GM19351 (cell line): ENCODE data around the gene DENND5A.
"Not testable (repeated sequence)": the region's sequence is repeated elsewhere in the genome, so short reads cannot be mapped to it uniquely, and the experiment has no call there.

ENCODE experiments used
- ATAC-seq: cut with Tn5 transposase; IDR thresholded peaks from one replicate; pipeline ENCODE4 v1.9.1; 2021; ENCODE audit warnings: mild to moderate bottlenecking, moderate library complexity; ENCODE audit not compliant: unreplicated experiment

The DENND5A gene

GRCh38 chr11:9103542-9104276 is 161.4 kb downstream of the DENND5A start:
- no peak for ATAC-seq

DNA sequence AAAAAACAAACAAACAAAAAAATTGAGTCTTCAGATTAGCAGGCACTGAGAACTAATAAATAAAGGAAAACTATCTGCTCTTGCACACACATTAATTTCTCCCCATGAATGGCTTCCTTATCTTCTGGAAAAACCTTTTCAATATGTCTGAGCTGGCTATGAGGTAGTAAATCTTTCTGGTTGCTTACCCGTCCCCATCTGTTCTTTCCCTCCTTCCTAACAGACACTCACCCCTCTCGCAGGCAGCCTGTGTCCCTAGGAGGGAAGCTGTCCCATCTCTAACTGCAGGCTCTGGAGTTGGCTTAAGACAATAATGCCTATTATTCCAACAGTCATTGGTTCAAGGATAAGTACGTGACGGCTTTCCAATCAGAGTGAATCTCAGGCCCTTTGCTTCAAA is 165.5 kb downstream of the DENND5A start:
- no peak for ATAC-seq

GRCh38 chr11:9098455-9098854 is 166.7 kb downstream of the DENND5A start:
- ATAC-seq = not testable (repeated sequence)

DNA sequence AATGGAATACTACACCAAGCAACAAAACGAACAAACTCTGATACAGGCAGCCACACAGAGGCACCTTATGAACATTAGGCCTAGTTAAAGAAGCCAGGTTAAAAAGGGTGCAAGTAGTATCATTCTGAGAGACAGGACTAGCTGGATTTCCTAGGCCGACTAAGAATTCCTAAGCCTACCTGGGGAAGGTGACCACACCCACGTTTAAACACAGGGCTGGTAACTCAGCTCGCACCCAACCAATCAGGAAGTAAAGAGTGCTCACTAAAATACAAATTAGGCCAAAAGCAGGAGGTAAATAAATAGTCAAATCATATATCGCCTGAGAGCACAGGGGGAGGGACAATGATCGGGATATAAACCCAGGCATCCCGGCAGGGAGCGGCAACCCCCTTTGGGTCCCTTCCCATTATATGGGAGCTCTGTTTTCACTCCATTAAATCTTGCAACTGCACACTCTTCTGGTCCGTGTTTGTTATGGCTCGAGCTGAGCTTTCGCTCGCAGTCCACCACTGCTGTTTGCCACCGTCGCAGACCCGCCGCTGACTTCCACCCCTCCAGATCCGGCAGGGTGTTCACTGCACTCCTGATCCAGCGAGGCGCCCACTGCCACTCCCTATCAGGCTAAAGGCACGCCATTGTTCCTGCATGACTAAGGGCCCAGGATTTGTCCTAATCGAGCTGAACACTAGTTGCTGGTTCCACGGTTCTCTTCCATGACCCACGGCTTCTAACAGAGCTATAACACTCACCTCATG is 167.8 kb downstream of the DENND5A start:
- ATAC-seq = not testable (repeated sequence)

- ATAC-seq = no peak
Measured at GRCh38 chr11:9096427-9096826, 168.7 kb downstream of the DENND5A start.

GRCh38 chr11:9095421-9095820 is 169.7 kb downstream of the DENND5A start:
- no peak for ATAC-seq

GRCh38 chr11:9094420-9094819 is 170.7 kb downstream of the DENND5A start:
- no peak for ATAC-seq

DNA sequence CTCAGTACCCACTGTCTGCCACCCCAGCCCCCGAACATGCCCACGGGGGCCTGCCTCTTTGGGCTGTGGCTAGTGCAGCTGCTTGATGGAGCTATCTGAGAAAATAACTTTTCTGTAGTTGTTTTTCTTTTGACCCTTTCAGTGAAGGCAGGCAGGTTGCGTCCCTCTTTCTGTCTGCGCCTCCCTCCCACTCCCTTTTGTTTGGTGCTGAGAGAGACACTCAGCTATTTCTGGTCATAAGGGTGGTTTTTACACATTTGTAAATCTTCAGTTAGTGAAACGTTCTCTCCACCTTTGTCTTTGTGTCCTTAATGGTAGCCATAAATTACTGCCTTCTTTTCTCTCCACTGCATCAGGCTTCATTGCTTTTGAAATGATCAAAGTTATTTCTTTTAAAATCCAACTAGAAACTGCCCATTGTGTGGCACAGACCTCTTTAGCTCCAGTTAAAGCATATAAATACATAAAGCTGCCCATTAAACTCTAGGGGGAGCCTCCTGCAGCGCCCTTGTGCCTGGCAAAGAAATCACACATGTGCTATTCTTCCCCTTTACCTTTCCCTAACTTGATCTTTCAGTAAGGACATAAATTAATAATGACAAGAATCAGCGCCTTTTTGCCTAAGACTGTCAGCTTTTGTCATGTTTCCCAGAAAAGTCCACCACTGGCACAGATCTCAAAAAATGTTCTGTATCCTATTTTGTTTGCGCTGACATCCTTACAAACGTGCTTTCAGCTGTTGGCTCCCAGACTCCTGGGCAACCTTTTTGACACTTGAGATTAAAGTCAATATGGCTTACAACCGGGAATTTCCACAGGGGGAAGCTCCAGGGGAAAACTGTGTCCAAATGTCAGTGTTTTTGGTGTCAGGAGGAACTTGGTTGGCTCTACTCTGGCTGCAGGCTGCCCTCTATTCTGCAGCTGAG is 172.0 kb downstream of the DENND5A start:
- ATAC-seq = no peak

DNA sequence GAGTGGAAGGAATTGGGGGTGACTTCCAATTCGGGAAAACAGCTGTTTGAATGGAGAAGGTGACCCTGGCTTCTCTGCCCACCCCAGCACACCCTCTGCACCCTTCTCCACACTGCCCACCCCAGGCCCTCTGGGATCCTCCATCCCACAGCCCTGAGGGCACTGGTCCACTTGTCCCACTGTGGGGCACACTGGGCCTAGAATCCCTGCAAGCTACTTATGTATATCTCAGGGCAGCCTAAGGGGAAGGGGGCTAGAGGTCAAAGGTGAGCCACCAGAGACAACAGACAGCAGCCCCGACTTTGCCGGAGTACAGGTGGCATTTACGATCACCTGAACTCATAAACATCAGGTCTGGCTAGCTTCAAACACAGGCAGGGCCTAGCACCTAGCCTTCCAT is 173.1 kb downstream of the DENND5A start:
- ATAC-seq = no peak

DNA sequence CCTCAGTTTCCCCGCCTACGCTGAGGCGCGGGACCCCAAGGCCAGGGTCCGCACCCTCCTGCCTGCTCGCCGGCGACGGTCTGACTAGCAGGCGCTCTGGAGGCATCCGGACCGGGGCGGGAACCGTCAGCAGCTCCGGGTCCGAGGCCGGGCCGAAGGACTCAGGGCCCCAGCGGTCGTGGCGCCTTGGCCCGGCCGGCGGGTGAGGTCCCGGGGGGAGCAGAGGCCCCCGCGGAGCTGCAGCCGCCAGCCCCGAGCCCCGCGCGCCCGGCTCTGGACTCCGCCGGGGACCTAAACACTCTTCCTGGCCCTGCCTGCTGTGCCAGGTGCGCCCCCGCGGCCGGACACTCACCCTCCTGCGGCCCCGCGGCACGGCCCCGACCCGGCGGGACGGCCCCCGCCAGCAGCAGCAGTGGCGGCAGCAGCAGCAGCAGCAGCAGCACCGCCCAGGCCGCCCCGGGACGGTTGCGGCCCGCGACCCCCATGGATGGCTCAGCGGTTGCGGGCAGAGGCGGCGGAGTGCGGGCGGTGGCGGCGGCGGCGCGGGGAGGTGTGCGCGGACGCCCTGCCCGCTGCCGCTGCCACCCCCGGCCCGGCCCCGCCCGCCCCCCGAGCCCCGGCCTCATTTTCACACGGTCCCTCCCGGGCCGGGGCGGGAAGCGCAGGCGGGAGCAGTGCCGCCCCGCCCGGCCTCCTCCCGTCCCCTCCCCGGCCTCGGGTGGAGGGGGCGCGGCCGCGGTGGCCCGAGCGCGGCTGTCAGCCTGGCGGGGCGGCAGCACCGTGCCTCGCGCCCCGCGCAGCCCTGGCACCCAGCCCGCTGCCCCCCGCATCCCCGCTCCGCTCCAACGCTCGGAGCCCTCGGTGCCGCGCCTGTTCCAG is 173.9 kb downstream of the DENND5A start, which contains the start of gene SCUBE2:
TSS of gene SCUBE2 (minus strand) at position 556 of the 879 bp plus-strand sequence. CDS start at position 485, 71 bp downstream.
- no peak for ATAC-seq

- ATAC-seq = no peak
Measured at GRCh38 chr11:9090488-9091043, 174.6 kb downstream of the DENND5A start.

- no peak for ATAC-seq
Measured at GRCh38 chr11:9089636-9090035, 175.5 kb downstream of the DENND5A start.

GRCh38 chr11:9089061-9089460 is 176.1 kb downstream of the DENND5A start:
- ATAC-seq = no peak
